Stomach smooth muscle (tissue), 2 donors: Measurements from ENCODE around the gene FAM135A.
"Not testable (repeated sequence)": the region's sequence is repeated elsewhere in the genome, so short reads cannot be mapped to it uniquely, and the experiment has no call there.

Experiments
- H3K27ac ChIP-seq: one replicate; pipeline ENCODE4 v1.7.0; 2013; ENCODE audit warnings: mild to moderate bottlenecking, low read length, inconsistent platforms
- H3K27me3 ChIP-seq, 2 donors: one replicate each; pipeline ENCODE4 v1.7.0; 2013; ENCODE audit warnings: low read length in 2 of 2; ENCODE audit not compliant: insufficient read depth in 2 of 2, control insufficient read depth in 1 of 2
- H3K36me3 ChIP-seq, 2 donors: one replicate each; pipeline ENCODE4 v1.7.0; 2013; ENCODE audit warnings: low read length in 2 of 2; ENCODE audit not compliant: control insufficient read depth in 2 of 2, insufficient read depth in 2 of 2
- H3K4me1 ChIP-seq: one replicate; pipeline ENCODE4 v1.7.0; 2013; ENCODE audit warnings: low read length; ENCODE audit not compliant: control insufficient read depth, insufficient read depth
- H3K4me3 ChIP-seq, 2 donors: one replicate each; pipeline ENCODE4 v1.7.0; 2013; ENCODE audit warnings: low read length in 2 of 2
- H3K9ac ChIP-seq, 2 donors: one replicate each; pipeline ENCODE4 v1.7.0; 2013; ENCODE audit warnings: low read length in 2 of 2, mild to moderate bottlenecking in 1 of 2
- H3K9me3 ChIP-seq, 2 donors: one replicate each; pipeline ENCODE4 v1.7.0; 2013; ENCODE audit warnings: low read length in 2 of 2; ENCODE audit not compliant: control insufficient read depth in 2 of 2
- donor health status: healthy.
- donor health status: Pancreatic carcinoma.

Gene FAM135A

GRCh38 chr6:70415660-70416059 is 2.4 kb downstream of the FAM135A start:
- no peaks in the 10 kb centered on the region for H3K9me3 ChIP-seq
- H3K27ac ChIP-seq = no peak overlapping the region
- peaks cover 4% of the 10 kb centered on the region for H3K4me1 ChIP-seq
- H3K27me3 ChIP-seq = no peaks in the 10 kb centered on the region
- H3K36me3 ChIP-seq = peaks cover 3 to 5% of the 10 kb centered on the region in 2 donors
- H3K4me3 ChIP-seq = no peak overlapping the region
- no peak overlapping the region for H3K9ac ChIP-seq

GRCh38 chr6:70421509-70421908 is 8.2 kb downstream of the FAM135A start:
- no peak overlapping the region for H3K27ac ChIP-seq
- no peaks in the 10 kb centered on the region for H3K9me3 ChIP-seq

GRCh38 chr6:70423189-70424134 is 10.2 kb downstream of the FAM135A start:
- H3K9me3 ChIP-seq = no peaks in the 10 kb centered on the region
- no peak overlapping the region for H3K27ac ChIP-seq
- H3K4me1 ChIP-seq = no peaks in the 10 kb centered on the region
- H3K4me3 ChIP-seq = no peak overlapping the region
- H3K27me3 ChIP-seq = no peaks in the 10 kb centered on the region
- H3K36me3 ChIP-seq = peaks cover 4 to 9% of the 10 kb centered on the region in 2 donors
- no peak overlapping the region for H3K9ac ChIP-seq

More at GRCh38 chr6:70421509-70421908, 8.2 kb downstream of the FAM135A start:
- H3K4me1 ChIP-seq = no peaks in the 10 kb centered on the region
- no peaks in the 10 kb centered on the region for H3K27me3 ChIP-seq
- no peak overlapping the region for H3K4me3 ChIP-seq
- H3K9ac ChIP-seq = no peak overlapping the region
- peaks cover 8% of the 10 kb centered on the region in 2 donors for H3K36me3 ChIP-seq

GRCh38 chr6:70424291-70424690 is 11.0 kb downstream of the FAM135A start:
- Histone ChIP-seq H3K4me1 (no peaks in the 10 kb centered on the region), H3K9ac (no peak overlapping the region), H3K27me3 (no peaks in the 10 kb centered on the region), H3K9me3 (no peaks in the 10 kb centered on the region), H3K36me3 (peaks cover 4 to 6% of the 10 kb centered on the region in 2 donors), H3K4me3 (no peak overlapping the region), H3K27ac (no peak overlapping the region)

GRCh38 chr6:70436320-70436719 is 23.0 kb downstream of the FAM135A start:
- no peak overlapping the region for H3K9ac ChIP-seq
- H3K4me1 ChIP-seq = no peaks in the 10 kb centered on the region
- peaks cover 5 to 9% of the 10 kb centered on the region in 2 donors for H3K36me3 ChIP-seq
- H3K27ac ChIP-seq = no peak overlapping the region
- no peaks in the 10 kb centered on the region for H3K27me3 ChIP-seq
- no peak overlapping the region for H3K4me3 ChIP-seq
- H3K9me3 ChIP-seq = no peaks in the 10 kb centered on the region

- Histone ChIP-seq H3K4me1 (no peaks in the 10 kb centered on the region), H3K27me3 (no peaks in the 10 kb centered on the region), H3K9ac (no peak overlapping the region), H3K4me3 (no peak overlapping the region), H3K27ac (no peak overlapping the region), H3K36me3 (peaks cover 3 to 7% of the 10 kb centered on the region in 2 donors), H3K9me3 (no peaks in the 10 kb centered on the region)
Measured at GRCh38 chr6:70445001-70445400, 31.7 kb downstream of the FAM135A start.

GRCh38 chr6:70447343-70448070 is 34.2 kb downstream of the FAM135A start:
- H3K27ac ChIP-seq, H3K27me3 ChIP-seq, H3K9ac ChIP-seq, H3K9me3 ChIP-seq, H3K4me3 ChIP-seq, H3K36me3 ChIP-seq, H3K4me1 ChIP-seq: not testable (repeated sequence)

GRCh38 chr6:70453899-70454298 is 40.6 kb downstream of the FAM135A start:
- H3K9me3 ChIP-seq, H3K36me3 ChIP-seq: not testable (repeated sequence)

GRCh38 chr6:70456735-70457134 is 43.4 kb downstream of the FAM135A start:
- Histone ChIP-seq H3K27ac (no peak overlapping the region), H3K27me3 (no peaks in the 10 kb centered on the region), H3K9me3 (no peaks in the 10 kb centered on the region)

More at GRCh38 chr6:70453899-70454298, 40.6 kb downstream of the FAM135A start:
- H3K4me3 ChIP-seq, H3K9ac ChIP-seq, H3K27me3 ChIP-seq, H3K27ac ChIP-seq, H3K4me1 ChIP-seq: not testable (repeated sequence)

GRCh38 chr6:70459235-70459634 is 45.9 kb downstream of the FAM135A start:
- Histone ChIP-seq H3K9ac (no peak overlapping the region), H3K9me3 (no peaks in the 10 kb centered on the region), H3K27ac (no peak overlapping the region), H3K4me3 (no peak overlapping the region), H3K36me3 (no peaks in the 10 kb centered on the region), H3K4me1 (no peaks in the 10 kb centered on the region), H3K27me3 (no peaks in the 10 kb centered on the region)

More at GRCh38 chr6:70456735-70457134, 43.4 kb downstream of the FAM135A start:
- no peak overlapping the region for H3K9ac ChIP-seq
- no peaks in the 10 kb centered on the region for H3K4me1 ChIP-seq
- peaks cover 0 to 2% of the 10 kb centered on the region in 2 donors for H3K36me3 ChIP-seq
- no peak overlapping the region for H3K4me3 ChIP-seq
